Measurements from ENCODE around the gene DISC1.
"Not testable (repeated sequence)": the region's sequence is repeated elsewhere in the genome, so short reads cannot be mapped to it uniquely, and the experiment has no call there.

Gene DISC1

GRCh38 chr1:231887866-231888265 is 261.3 kb downstream of the DISC1 start:
- no peak for DNase-seq (ENCODE audit: low spot score)
- TF ChIP-seq CTCF (IDR thresholded peaks at IDR 0.05; ENCODE audit: extremely low read depth, missing control alignments): no peak

- no peak for DNase-seq (ENCODE audit: low spot score)
Observed at GRCh38 chr1:231890791-231891190, 264.2 kb downstream of the DISC1 start.

GRCh38 chr1:231893400-231894102 is 267.0 kb downstream of the DISC1 start:
- no peak for TF ChIP-seq CTCF (IDR thresholded peaks at IDR 0.05; ENCODE audit: extremely low read depth, missing control alignments)
- no peak for DNase-seq (ENCODE audit: low spot score)

More at GRCh38 chr1:231890791-231891190, 264.2 kb downstream of the DISC1 start:
- no peak for TF ChIP-seq CTCF (IDR thresholded peaks at IDR 0.05; ENCODE audit: extremely low read depth, missing control alignments)

- DNase-seq (ENCODE audit: low spot score): no peak
- no peak for TF ChIP-seq CTCF (IDR thresholded peaks at IDR 0.05; ENCODE audit: extremely low read depth, missing control alignments)
Observed at GRCh38 chr1:231896806-231897205, 270.2 kb downstream of the DISC1 start.

- TF ChIP-seq CTCF (IDR thresholded peaks at IDR 0.05; ENCODE audit: extremely low read depth, missing control alignments): no peak
- no peak for DNase-seq (ENCODE audit: low spot score)
Observed at GRCh38 chr1:231899046-231899445, 272.5 kb downstream of the DISC1 start.

- TF ChIP-seq CTCF (IDR thresholded peaks at IDR 0.05; ENCODE audit: extremely low read depth, missing control alignments): no peak
- no peak for DNase-seq (ENCODE audit: low spot score)
Observed at GRCh38 chr1:231899713-231900435, 273.3 kb downstream of the DISC1 start.

- TF ChIP-seq CTCF (IDR thresholded peaks at IDR 0.05; ENCODE audit: extremely low read depth, missing control alignments): no peak
- DNase-seq (ENCODE audit: low spot score): no peak
Observed at GRCh38 chr1:231903586-231904081, 277.0 kb downstream of the DISC1 start.

GRCh38 chr1:231907310-231907709 is 280.7 kb downstream of the DISC1 start:
- not testable (repeated sequence) for DNase-seq (ENCODE audit: low spot score)

All from GM20000 (cell line).